ENCODE measurements around the gene C1GALT1C1L. TPM values are rescaled to one million over a fixed set of nuclear protein-coding genes. Genes with fewer than 3 reads are reported as not detected.

The C1GALT1C1L gene
- polyA plus RNA-seq, 1 donor from 2014 or later: not detected

GRCh38 chr2:43634604-43635306 lies 41.5 kb downstream of the C1GALT1C1L start:
- peaks cover 22% of the 10 kb centered on the region for H3K27me3 ChIP-seq (ENCODE audit: insufficient read depth, low read depth, low read length)
- TF ChIP-seq EP300 (conservative IDR thresholded peaks at IDR 0.05; ENCODE audit: poor library complexity, severe bottlenecking) (no peak), RAD21 (conservative IDR thresholded peaks at IDR 0.05) (no peak), POLR2AphosphoS5 (IDR thresholded peaks at IDR 0.05) (no peak), MXI1 (conservative IDR thresholded peaks at IDR 0.05; ENCODE audit: poor library complexity, severe bottlenecking) (no peak), TAF1 (IDR thresholded peaks at IDR 0.05; ENCODE audit: low read depth) (no peak), CTCF (IDR thresholded peaks at IDR 0.05; ENCODE audit: poor library complexity, severe bottlenecking) (no peak), EZH2 (IDR thresholded peaks at IDR 0.05; ENCODE audit: borderline replicate concordance, insufficient read depth, low read length, poor library complexity, severe bottlenecking) (no peak), SMC3 (conservative IDR thresholded peaks at IDR 0.05; ENCODE audit: poor library complexity) (no peak)
- TF ChIP-seq, protein P1, sequence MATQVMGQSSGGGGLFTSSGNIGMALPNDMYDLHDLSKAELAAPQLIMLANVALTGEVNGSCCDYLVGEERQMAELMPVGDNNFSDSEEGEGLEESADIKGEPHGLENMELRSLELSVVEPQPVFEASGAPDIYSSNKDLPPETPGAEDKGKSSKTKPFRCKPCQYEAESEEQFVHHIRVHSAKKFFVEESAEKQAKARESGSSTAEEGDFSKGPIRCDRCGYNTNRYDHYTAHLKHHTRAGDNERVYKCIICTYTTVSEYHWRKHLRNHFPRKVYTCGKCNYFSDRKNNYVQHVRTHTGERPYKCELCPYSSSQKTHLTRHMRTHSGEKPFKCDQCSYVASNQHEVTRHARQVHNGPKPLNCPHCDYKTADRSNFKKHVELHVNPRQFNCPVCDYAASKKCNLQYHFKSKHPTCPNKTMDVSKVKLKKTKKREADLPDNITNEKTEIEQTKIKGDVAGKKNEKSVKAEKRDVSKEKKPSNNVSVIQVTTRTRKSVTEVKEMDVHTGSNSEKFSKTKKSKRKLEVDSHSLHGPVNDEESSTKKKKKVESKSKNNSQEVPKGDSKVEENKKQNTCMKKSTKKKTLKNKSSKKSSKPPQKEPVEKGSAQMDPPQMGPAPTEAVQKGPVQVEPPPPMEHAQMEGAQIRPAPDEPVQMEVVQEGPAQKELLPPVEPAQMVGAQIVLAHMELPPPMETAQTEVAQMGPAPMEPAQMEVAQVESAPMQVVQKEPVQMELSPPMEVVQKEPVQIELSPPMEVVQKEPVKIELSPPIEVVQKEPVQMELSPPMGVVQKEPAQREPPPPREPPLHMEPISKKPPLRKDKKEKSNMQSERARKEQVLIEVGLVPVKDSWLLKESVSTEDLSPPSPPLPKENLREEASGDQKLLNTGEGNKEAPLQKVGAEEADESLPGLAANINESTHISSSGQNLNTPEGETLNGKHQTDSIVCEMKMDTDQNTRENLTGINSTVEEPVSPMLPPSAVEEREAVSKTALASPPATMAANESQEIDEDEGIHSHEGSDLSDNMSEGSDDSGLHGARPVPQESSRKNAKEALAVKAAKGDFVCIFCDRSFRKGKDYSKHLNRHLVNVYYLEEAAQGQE (IDR thresholded peaks at IDR 0.05; ENCODE audit: borderline replicate concordance): no peak
- H3K9ac ChIP-seq (ENCODE audit: low read length): no peak overlapping the region
- no peaks in the 10 kb centered on the region for H3K36me3 ChIP-seq (ENCODE audit: insufficient read depth, low read length)
- H3K4me3 ChIP-seq (ENCODE audit: low read length): no peak overlapping the region
- H3K9me2 ChIP-seq (ENCODE audit: insufficient read depth, low read length): no peaks in the 10 kb centered on the region
- H3K4me2 ChIP-seq (ENCODE audit: low read length): no peak overlapping the region
- no peaks in the 10 kb centered on the region for H3K79me2 ChIP-seq (replicated peaks; ENCODE audit: insufficient read depth, low read length)
- H4K20me1 ChIP-seq (ENCODE audit: insufficient read depth): no peaks in the 10 kb centered on the region
- H3F3A ChIP-seq (ENCODE audit: insufficient read depth, low read length, poor library complexity, severe bottlenecking): no peaks in the 10 kb centered on the region
- H2AFZ ChIP-seq (ENCODE audit: low read depth, low read length): no peak overlapping the region
- no peak overlapping the region for H3K27ac ChIP-seq (ENCODE audit: low read length)
- H3K9me3 ChIP-seq (ENCODE audit: low read length): no peaks in the 10 kb centered on the region

GRCh38 chr2:43631618-43632317 lies 44.5 kb downstream of the C1GALT1C1L start:
- H3K9me2 ChIP-seq (ENCODE audit: insufficient read depth, low read length): no peaks in the 10 kb centered on the region
- TF ChIP-seq MXI1 (conservative IDR thresholded peaks at IDR 0.05; ENCODE audit: poor library complexity, severe bottlenecking) (no peak), SMC3 (conservative IDR thresholded peaks at IDR 0.05; ENCODE audit: poor library complexity) (no peak), CTCF (IDR thresholded peaks at IDR 0.05; ENCODE audit: poor library complexity, severe bottlenecking) (no peak), EP300 (conservative IDR thresholded peaks at IDR 0.05; ENCODE audit: poor library complexity, severe bottlenecking) (no peak), EZH2 (IDR thresholded peaks at IDR 0.05; ENCODE audit: borderline replicate concordance, insufficient read depth, low read length, poor library complexity, severe bottlenecking) (no peak), TAF1 (IDR thresholded peaks at IDR 0.05; ENCODE audit: low read depth) (no peak), RAD21 (conservative IDR thresholded peaks at IDR 0.05) (no peak), POLR2AphosphoS5 (IDR thresholded peaks at IDR 0.05) (no peak)
- TF ChIP-seq, protein P1 (IDR thresholded peaks at IDR 0.05; ENCODE audit: borderline replicate concordance): no peak
- no peaks in the 10 kb centered on the region for H3K36me3 ChIP-seq (ENCODE audit: insufficient read depth, low read length)
- H3F3A ChIP-seq (ENCODE audit: insufficient read depth, low read length, poor library complexity, severe bottlenecking): no peaks in the 10 kb centered on the region
- no peak overlapping the region for H3K4me2 ChIP-seq (ENCODE audit: low read length)
- no peak overlapping the region for H2AFZ ChIP-seq (ENCODE audit: low read depth, low read length)
- no peak overlapping the region for H3K27ac ChIP-seq (ENCODE audit: low read length)
- H3K9me3 ChIP-seq (ENCODE audit: low read length): no peaks in the 10 kb centered on the region
- no peaks in the 10 kb centered on the region for H3K79me2 ChIP-seq (replicated peaks; ENCODE audit: insufficient read depth, low read length)
- H3K9ac ChIP-seq (ENCODE audit: low read length): no peak overlapping the region
- peaks cover 2% of the 10 kb centered on the region for H3K27me3 ChIP-seq (ENCODE audit: insufficient read depth, low read depth, low read length)
- H3K4me3 ChIP-seq (ENCODE audit: low read length): no peak overlapping the region
- no peaks in the 10 kb centered on the region for H4K20me1 ChIP-seq (ENCODE audit: insufficient read depth)
